Muscle layer of duodenum (tissue), 2 donors: ENCODE results near the gene PCSK2.

Experiments used
- H3K27ac ChIP-seq: one replicate; pipeline ENCODE4 v1.7.0; 2013; ENCODE audit warnings: mild to moderate bottlenecking, low read length
- H3K27me3 ChIP-seq: one replicate; pipeline ENCODE4 v1.7.0; 2013; ENCODE audit warnings: low read depth, mild to moderate bottlenecking, control low read depth, low read length
- H3K36me3 ChIP-seq, 2 donors: one replicate each; pipeline ENCODE4 v1.7.0; 2013; ENCODE audit warnings: low read length in 2 of 2, control low read depth in 1 of 2, mild to moderate bottlenecking in 1 of 2; ENCODE audit not compliant: insufficient read depth in 2 of 2, control insufficient read depth in 1 of 2
- H3K4me1 ChIP-seq, 2 donors: one replicate each; pipeline ENCODE4 v1.7.0; 2013; ENCODE audit warnings: low read length in 2 of 2, mild to moderate bottlenecking in 2 of 2, control low read depth in 1 of 2, moderate library complexity in 1 of 2; ENCODE audit not compliant: insufficient read depth in 2 of 2, control insufficient read depth in 1 of 2
- H3K4me3 ChIP-seq, 2 donors: one replicate each; pipeline ENCODE4 v1.7.0; 2013; ENCODE audit warnings: low read length in 2 of 2, low read depth in 1 of 2, mild to moderate bottlenecking in 1 of 2
- H3K9me3 ChIP-seq, 2 donors: one replicate each; pipeline ENCODE4 v1.7.0; 2013; ENCODE audit warnings: low read length in 2 of 2, control low read depth in 1 of 2, mild to moderate bottlenecking in 1 of 2; ENCODE audit not compliant: control insufficient read depth in 1 of 2
- donor health status: healthy.

The PCSK2 gene

DNA sequence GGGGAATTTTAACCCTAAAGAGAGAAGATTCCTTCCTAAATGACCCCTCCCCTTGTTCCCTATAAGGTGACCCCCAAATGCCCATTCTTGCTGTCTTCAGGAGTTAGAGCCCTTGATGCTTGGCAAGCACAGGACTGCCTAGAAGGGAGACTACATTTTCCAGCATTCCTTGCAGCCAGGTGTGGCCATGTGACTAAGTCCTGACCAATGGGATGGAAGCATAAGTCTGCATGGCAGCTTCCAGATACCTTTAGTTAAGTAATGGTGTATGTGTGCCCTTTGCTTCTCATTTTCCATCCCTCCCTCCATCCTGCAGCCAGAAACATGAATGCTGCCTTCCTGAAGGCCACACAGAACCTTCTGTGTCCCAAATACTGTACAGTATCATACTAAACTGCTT is 298.8 kb downstream of the PCSK2 start:
- H3K36me3 ChIP-seq: no peaks in the 10 kb centered on the region
- no peaks in the 10 kb centered on the region for H3K9me3 ChIP-seq
- H3K4me3 ChIP-seq: no peak overlapping the region
- no peaks in the 10 kb centered on the region for H3K27me3 ChIP-seq
- H3K27ac ChIP-seq: no peak overlapping the region
- H3K4me1 ChIP-seq: no peaks in the 10 kb centered on the region

DNA sequence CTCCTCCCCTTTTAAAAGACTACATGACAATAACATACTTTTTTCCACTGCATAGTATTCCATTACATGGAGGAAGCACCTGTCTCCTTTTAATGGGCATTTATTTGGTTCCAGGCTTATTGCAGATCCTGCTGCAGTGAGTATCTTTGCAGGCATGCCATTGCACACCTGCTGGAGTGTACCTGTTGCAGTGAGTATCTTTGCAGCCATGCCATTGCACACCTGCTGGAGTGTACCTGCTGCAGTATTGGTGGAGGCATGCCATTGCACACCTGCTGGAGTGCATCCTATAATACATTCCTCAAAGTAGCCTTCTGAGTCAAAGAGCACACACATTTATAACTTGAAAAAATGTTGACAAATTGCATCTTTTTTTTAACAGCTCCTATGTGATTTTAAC is 302.7 kb downstream of the PCSK2 start:
- H3K4me3 ChIP-seq: no peak overlapping the region
- no peaks in the 10 kb centered on the region for H3K36me3 ChIP-seq
- H3K27ac ChIP-seq: no peak overlapping the region
- H3K27me3 ChIP-seq: no peaks in the 10 kb centered on the region
- H3K9me3 ChIP-seq: no peaks in the 10 kb centered on the region
- peaks cover 5 to 9% of the 10 kb centered on the region in 2 donors for H3K4me1 ChIP-seq

DNA sequence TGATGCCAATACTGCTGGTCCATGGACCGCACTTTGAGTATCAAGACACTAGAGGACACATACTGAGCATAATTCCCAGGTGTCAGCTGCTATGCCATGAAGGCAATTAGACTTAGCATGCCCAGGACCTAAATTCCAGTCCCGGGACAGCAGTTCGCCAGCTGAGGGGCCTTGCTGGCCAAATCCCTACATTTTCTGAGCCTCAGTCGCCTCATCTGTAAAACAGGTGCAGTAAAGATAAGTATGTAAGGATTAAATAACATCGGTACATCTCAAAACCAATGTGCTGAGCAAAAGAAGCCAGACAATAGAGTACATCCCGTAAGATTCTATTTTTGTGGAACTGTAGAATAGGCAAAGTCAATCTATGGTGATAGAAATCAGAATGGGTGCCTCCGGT is 303.3 kb downstream of the PCSK2 start:
- H3K9me3 ChIP-seq: no peaks in the 10 kb centered on the region
- H3K4me3 ChIP-seq: peak overlapping the region; percentile 42 to 71
- H3K27me3 ChIP-seq: no peaks in the 10 kb centered on the region
- no peak overlapping the region for H3K27ac ChIP-seq
- H3K4me1 ChIP-seq: peaks cover 5 to 9% of the 10 kb centered on the region in 2 donors
- no peaks in the 10 kb centered on the region for H3K36me3 ChIP-seq

DNA sequence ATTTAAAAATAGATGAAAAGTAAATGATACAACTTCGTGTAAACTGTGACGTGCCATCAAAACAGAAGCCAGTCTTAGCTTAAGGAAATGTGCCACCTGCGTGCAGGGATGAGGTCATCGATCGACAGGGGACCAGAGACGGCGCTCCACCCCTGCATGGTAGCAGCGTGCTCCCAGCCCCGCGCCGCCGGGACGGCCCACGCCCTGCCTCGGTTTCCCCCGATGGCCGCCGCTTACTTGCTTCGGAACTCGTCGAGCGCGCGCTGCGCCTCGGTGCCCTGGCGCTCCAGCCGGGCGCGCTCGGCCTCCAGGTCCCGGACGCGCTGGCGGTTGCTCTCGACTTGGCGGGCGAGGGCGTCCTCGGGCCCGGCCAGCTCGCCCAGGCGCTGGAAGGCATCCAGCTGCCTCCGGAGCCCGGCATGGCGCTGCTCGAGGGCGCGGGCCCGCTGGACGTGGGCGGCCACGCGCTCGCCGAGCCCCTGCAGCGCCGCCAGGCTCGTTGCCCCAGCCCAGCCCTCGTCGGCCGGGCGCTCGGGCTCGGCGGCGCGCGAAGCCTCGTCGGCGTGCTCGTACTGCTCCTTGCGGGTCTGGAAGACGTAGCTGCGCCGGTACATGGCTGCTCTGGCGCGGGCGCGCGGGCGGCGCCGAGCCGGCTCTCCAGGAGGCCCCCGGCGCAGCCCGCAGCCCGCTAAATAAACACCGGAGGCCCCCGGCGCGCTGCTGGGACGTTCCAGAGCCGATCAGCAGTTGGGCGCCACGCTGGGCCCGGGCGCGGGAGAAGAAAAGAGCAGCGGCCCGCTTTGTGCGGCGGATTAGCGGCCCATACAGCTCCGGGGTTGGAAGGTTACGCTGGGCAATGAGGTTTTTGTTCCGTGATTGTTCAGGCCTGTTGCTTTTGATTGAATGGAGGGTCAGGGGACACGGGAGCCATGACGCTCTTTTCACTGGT is 304.1 kb downstream of the PCSK2 start, which contains the start of gene BFSP1:
Gene BFSP1 (minus strand): TSS at position 664 of the 949 bp plus-strand sequence. CDS start 50 bp downstream, at position 614.
- Histone ChIP-seq H3K9me3 (no peaks in the 10 kb centered on the region), H3K27me3 (no peaks in the 10 kb centered on the region), H3K4me3 (peak within 1 kb of the TSS; percentile 59 to 71), H3K27ac (no peak within 1 kb of the TSS), H3K36me3 (no peaks in the 10 kb centered on the region), H3K4me1 (peaks cover 5 to 9% of the 10 kb centered on the region in 2 donors)

DNA sequence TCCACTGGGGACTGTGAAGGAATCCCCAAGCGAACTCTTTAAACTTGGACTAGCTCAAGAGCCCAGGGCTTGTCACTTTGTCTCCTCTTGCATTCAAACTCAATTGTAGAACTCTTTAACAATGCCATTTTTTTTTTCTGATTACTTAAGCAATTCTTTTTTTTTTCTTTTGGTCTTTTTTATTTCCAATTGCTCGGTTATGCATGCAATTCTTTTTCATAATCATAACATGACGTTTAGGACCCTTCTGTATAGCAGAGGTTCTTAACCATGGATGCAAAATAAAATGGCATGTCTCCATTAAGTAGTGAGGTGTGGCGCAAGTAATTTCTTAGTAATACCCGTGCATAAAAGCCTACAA is 304.8 kb downstream of the PCSK2 start:
- Histone ChIP-seq H3K27ac (no peak overlapping the region), H3K27me3 (no peaks in the 10 kb centered on the region), H3K4me1 (peaks cover 5 to 9% of the 10 kb centered on the region in 2 donors), H3K4me3 (peak overlapping the region; percentile 59 to 71), H3K9me3 (no peaks in the 10 kb centered on the region), H3K36me3 (no peaks in the 10 kb centered on the region)

DNA sequence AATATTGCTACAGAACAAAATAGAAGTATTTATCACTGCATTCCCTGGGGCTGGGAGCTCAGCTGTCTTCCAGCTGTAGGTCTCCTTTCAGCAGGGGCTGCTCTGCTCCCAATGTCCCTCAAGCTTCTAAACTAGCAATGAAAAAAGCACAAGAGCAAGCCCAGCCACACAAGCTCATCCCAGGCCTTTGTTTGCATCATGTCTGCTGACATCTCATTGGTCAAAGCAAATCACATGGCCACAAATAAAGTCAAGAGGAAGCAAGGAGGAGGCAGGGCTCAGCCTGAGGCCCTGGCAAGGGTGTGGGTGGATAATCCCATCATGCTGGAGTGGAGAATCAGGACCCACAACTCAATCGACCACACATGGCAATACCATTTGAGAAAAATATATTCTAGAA is 306.6 kb downstream of the PCSK2 start:
- H3K36me3 ChIP-seq: no peaks in the 10 kb centered on the region
- H3K4me3 ChIP-seq: no peak overlapping the region
- H3K9me3 ChIP-seq: no peaks in the 10 kb centered on the region
- peaks cover 5 to 14% of the 10 kb centered on the region in 2 donors for H3K4me1 ChIP-seq
- H3K27ac ChIP-seq: no peak overlapping the region
- H3K27me3 ChIP-seq: no peaks in the 10 kb centered on the region

DNA sequence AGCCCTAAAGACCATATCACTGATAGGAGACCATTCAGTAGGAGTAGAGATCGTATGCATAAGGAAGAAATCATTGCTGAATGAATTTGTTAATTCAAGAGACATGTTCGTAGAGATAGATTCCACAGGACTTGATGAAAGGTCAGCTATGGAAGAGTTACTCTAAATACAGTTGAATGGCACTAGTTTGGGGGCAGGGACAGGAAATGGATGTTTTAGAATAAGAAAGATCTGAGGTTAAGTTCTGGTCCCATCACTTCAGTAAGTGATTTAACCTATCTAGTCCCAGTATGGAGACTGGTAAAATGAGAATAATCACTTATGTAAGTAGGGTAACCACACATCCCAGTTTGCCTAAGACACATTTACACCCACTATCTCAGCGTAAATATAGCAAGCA is 307.2 kb downstream of the PCSK2 start:
- H3K27me3 ChIP-seq: no peaks in the 10 kb centered on the region
- peaks cover 5 to 14% of the 10 kb centered on the region in 2 donors for H3K4me1 ChIP-seq
- no peak overlapping the region for H3K27ac ChIP-seq
- H3K4me3 ChIP-seq: no peak overlapping the region
- H3K9me3 ChIP-seq: no peaks in the 10 kb centered on the region
- no peaks in the 10 kb centered on the region for H3K36me3 ChIP-seq
